Neuronal stem cell (in vitro differentiated cells): Measurements from ENCODE around the gene KLK14. TPM values are rescaled to one million over a fixed set of nuclear protein-coding genes. Genes with fewer than 3 reads are reported as not detected.

ENCODE experiments used
- DNase-seq: peaks from one replicate; pipeline ENCODE4 v3.0.0-alpha.2; 2013; ENCODE audit warnings: low spot score
- H2AFZ ChIP-seq: one replicate; pipeline ENCODE4 v1.6.1; 2013; ENCODE audit warnings: mild to moderate bottlenecking, low read length, inconsistent platforms
- H2AK5ac ChIP-seq: 2 replicates; pipeline ENCODE4 v1.6.1; 2013; ENCODE audit warnings: low read depth, mild to moderate bottlenecking, inconsistent platforms, low read length, moderate library complexity, mixed read lengths
- H2BK120ac ChIP-seq: 2 replicates; pipeline ENCODE4 v1.6.1; 2013; ENCODE audit warnings: low read depth, mild to moderate bottlenecking, inconsistent platforms, low read length, moderate library complexity, mixed read lengths
- H2BK12ac ChIP-seq: one replicate; pipeline ENCODE4 v1.6.1; 2013; ENCODE audit warnings: low read length, inconsistent platforms
- H2BK15ac ChIP-seq: 2 replicates; pipeline ENCODE4 v1.6.1; 2013; ENCODE audit warnings: mild to moderate bottlenecking, low read length, inconsistent platforms, mixed read lengths
- H2BK5ac ChIP-seq: one replicate; pipeline ENCODE4 v1.6.1; 2013; ENCODE audit warnings: inconsistent platforms, mild to moderate bottlenecking, low read length, moderate library complexity
- H3K14ac ChIP-seq: one replicate; pipeline ENCODE4 v1.6.1; 2013; ENCODE audit warnings: low read length, inconsistent platforms
- H3K18ac ChIP-seq: 2 replicates; pipeline ENCODE4 v1.6.1; 2013; ENCODE audit warnings: low read length, inconsistent platforms
- H3K23ac ChIP-seq: 2 replicates; pipeline ENCODE4 v1.6.1; 2013; ENCODE audit warnings: low read depth, mild to moderate bottlenecking, mixed read lengths, low read length, inconsistent platforms; ENCODE audit not compliant: poor library complexity
- H3K27ac ChIP-seq: replicated peaks from 3 replicates; pipeline ENCODE4 v1.5.1; 2013; ENCODE audit warnings: low read length, inconsistent platforms
- H3K27me3 ChIP-seq, 3 experiments: 2 replicates each; pipeline ENCODE4 v1.6.1; 2013; ENCODE audit warnings: low read length in 3 of 3, mild to moderate bottlenecking in 2 of 3, inconsistent platforms in 1 of 3, low read depth in 1 of 3, mixed read lengths in 1 of 3, moderate library complexity in 1 of 3; ENCODE audit not compliant: control insufficient read depth in 3 of 3, insufficient read depth in 3 of 3
- H3K36me3 ChIP-seq, 2 donors: replicated peaks in 1 of 2; 2 replicates each; pipeline ENCODE4 v1.6.1; 2013; ENCODE audit warnings: low read length in 2 of 2; ENCODE audit not compliant: control insufficient read depth in 2 of 2, insufficient read depth in 2 of 2
- H3K4ac ChIP-seq: 2 replicates; pipeline ENCODE4 v1.6.1; 2013; ENCODE audit warnings: inconsistent platforms, mild to moderate bottlenecking, low read length, moderate library complexity
- H3K4me1 ChIP-seq, 2 donors: 1 replicate in 1 of 2; 2 replicates in 1 of 2; pipeline ENCODE4 v1.6.1; 2013; ENCODE audit warnings: low read length in 2 of 2, low read depth in 1 of 2; ENCODE audit not compliant: control insufficient read depth in 2 of 2, insufficient read depth in 1 of 2
- H3K4me2 ChIP-seq: one replicate; pipeline ENCODE4 v1.6.1; 2013; ENCODE audit warnings: mild to moderate bottlenecking, low read length, inconsistent platforms; ENCODE audit not compliant: insufficient read depth, poor library complexity, severe bottlenecking
- H3K4me3 ChIP-seq, 2 donors: 2 replicates each; pipeline ENCODE4 v1.5.1; 2013; ENCODE audit warnings: low read length in 2 of 2, mild to moderate bottlenecking in 2 of 2, inconsistent platforms in 1 of 2, moderate library complexity in 1 of 2
- H3K79me1 ChIP-seq: one replicate; pipeline ENCODE4 v1.6.1; 2013; ENCODE audit warnings: low read depth, mild to moderate bottlenecking, inconsistent platforms, low read length, moderate library complexity
- H3K9ac ChIP-seq: one replicate; pipeline ENCODE4 v1.6.1; 2013; ENCODE audit warnings: mild to moderate bottlenecking, low read depth, low read length, inconsistent platforms; ENCODE audit not compliant: poor library complexity
- H3K9me3 ChIP-seq, 2 donors: replicated peaks in 1 of 2; 2 replicates each; pipeline versions ENCODE3 to v1.6.1; 2013; ENCODE audit warnings: low read length in 2 of 2, mild to moderate bottlenecking in 2 of 2, inconsistent platforms in 1 of 2, low read depth in 1 of 2, mixed read lengths in 1 of 2, moderate library complexity in 1 of 2; ENCODE audit not compliant: control insufficient read depth in 2 of 2, insufficient read depth in 1 of 2
- H4K8ac ChIP-seq: one replicate; pipeline ENCODE4 v1.6.1; 2013; ENCODE audit warnings: low read depth, mild to moderate bottlenecking, inconsistent platforms, low read length, moderate library complexity
- H4K91ac ChIP-seq: one replicate; pipeline ENCODE4 v1.6.1; 2013; ENCODE audit warnings: low read length, low read depth, mild to moderate bottlenecking, inconsistent platforms; ENCODE audit not compliant: poor library complexity
- WGBS, 2 donors: extraction: QIAGEN DNeasy Blood & Tissue Kit; methylation state at CpG; one replicate each; pipeline ENCODE4 v1.1.7; 2013; ENCODE audit warnings: missing lambda C conversion rate in 2 of 2, mixed read lengths in 1 of 2; ENCODE audit not compliant: insufficient read length in 2 of 2, insufficient replicate concordance in 1 of 2; ENCODE audit errors: extremely low coverage in 2 of 2; 5-methylcytosine and 5-hydroxymethylcytosine counted together
- polyA plus RNA-seq, 2 experiments: library from polyadenylated mRNA; stranded (reverse); fragments of 200-250 nt; gene quantifications; one replicate each; pipeline ENCODE4 v1.2.3, GENCODE V29; 2013

KLK14 gene
- 0.11 TPM for polyA plus RNA-seq (2013, experiment 1 of 2)
- polyA plus RNA-seq (2013, experiment 2 of 2): 0.25 TPM

GRCh38 chr19:51082611-51083010 is at the start of gene KLK14:
Gene KLK14, minus strand, starts transcription at chr19:51082887. Its CDS starts 273 bp downstream, at chr19:51082614.
- DNase-seq: no peak
- Histone ChIP-seq H2BK12ac (no peak within 1 kb of the TSS), H3K18ac (no peak within 1 kb of the TSS), H3K9ac (no peak within 1 kb of the TSS), H3K14ac (no peak within 1 kb of the TSS), H2BK5ac (no peak within 1 kb of the TSS), H3K27me3 (peaks cover 0 to 36% (median 0%) of the 10 kb centered on the region in 3 experiments), H3K23ac (no peak within 1 kb of the TSS), H2AK5ac (peak within 1 kb of the TSS; percentile 7), H3K4me2 (no peak within 1 kb of the TSS), H2BK15ac (no peak within 1 kb of the TSS), H3K36me3 (no peaks in the 10 kb centered on the region), H3K79me1 (peaks cover 1% of the 10 kb centered on the region), H3K4ac (no peak within 1 kb of the TSS), H3K27ac (no peak within 1 kb of the TSS), H2AFZ (no peak within 1 kb of the TSS), H4K91ac (no peak within 1 kb of the TSS), H3K9me3 (no peaks in the 10 kb centered on the region), H3K4me1 (no peaks in the 10 kb centered on the region), H2BK120ac (no peak within 1 kb of the TSS), H4K8ac (no peak within 1 kb of the TSS), H3K4me3 (no peak within 1 kb of the TSS)
- WGBS, 2 donors: no CpG with 5 or more reads among the region's 7 CpGs

- no peak overlapping the region for H3K23ac ChIP-seq
- H2BK12ac ChIP-seq: no peak overlapping the region
- no peaks in the 10 kb centered on the region for H3K9me3 ChIP-seq
- no peak overlapping the region for H4K8ac ChIP-seq
- H3K9ac ChIP-seq: no peak overlapping the region
- no peak overlapping the region for H4K91ac ChIP-seq
- peaks cover 0 to 4% of the 10 kb centered on the region in 2 donors for H3K4me1 ChIP-seq
- no peak for DNase-seq
- no peak overlapping the region for H3K4me2 ChIP-seq
- no peak overlapping the region for H3K14ac ChIP-seq
- no peaks in the 10 kb centered on the region for H3K36me3 ChIP-seq
- no peak overlapping the region for H2BK5ac ChIP-seq
- no peak overlapping the region for H3K4ac ChIP-seq
- H3K27me3 ChIP-seq: peaks cover 0 to 19% (median 0%) of the 10 kb centered on the region in 3 experiments
- no peak overlapping the region for H3K18ac ChIP-seq
- no peak overlapping the region for H2BK120ac ChIP-seq
- WGBS, 2 donors: no CpG with 5 or more reads among the region's 24 CpGs
- no peak overlapping the region for H3K4me3 ChIP-seq
- no peak overlapping the region for H3K27ac ChIP-seq
- no peak overlapping the region for H2AK5ac ChIP-seq
- no peaks in the 10 kb centered on the region for H3K79me1 ChIP-seq
- H2BK15ac ChIP-seq: no peak overlapping the region
- H2AFZ ChIP-seq: peak overlapping the region; percentile 36
Observed at GRCh38 chr19:51131780-51132680, 49.3 kb upstream of the KLK14 start.

- no peak overlapping the region for H3K18ac ChIP-seq
- no peak overlapping the region for H4K91ac ChIP-seq
- H3K4me1 ChIP-seq: peaks cover 0 to 4% of the 10 kb centered on the region in 2 donors
- H3K36me3 ChIP-seq: no peaks in the 10 kb centered on the region
- H3K4me3 ChIP-seq: no peak overlapping the region
- no peak overlapping the region for H3K4ac ChIP-seq
- no peak overlapping the region for H3K4me2 ChIP-seq
- H2BK120ac ChIP-seq: no peak overlapping the region
- H3K23ac ChIP-seq: no peak overlapping the region
- H3K14ac ChIP-seq: no peak overlapping the region
- no peak for DNase-seq
- H2BK5ac ChIP-seq: no peak overlapping the region
- no peaks in the 10 kb centered on the region for H3K79me1 ChIP-seq
- no peak overlapping the region for H4K8ac ChIP-seq
- peaks cover 0 to 20% (median 0%) of the 10 kb centered on the region in 3 experiments for H3K27me3 ChIP-seq
- H2BK15ac ChIP-seq: no peak overlapping the region
- no peak overlapping the region for H2AFZ ChIP-seq
- no peak overlapping the region for H2BK12ac ChIP-seq
- no peak overlapping the region for H3K27ac ChIP-seq
- H3K9ac ChIP-seq: no peak overlapping the region
- H3K9me3 ChIP-seq: no peaks in the 10 kb centered on the region
- no CpG with 5 or more reads among the region's 8 CpGs for WGBS, 2 donors
- no peak overlapping the region for H2AK5ac ChIP-seq
Observed at GRCh38 chr19:51129716-51130115, 47.0 kb upstream of the KLK14 start.

- Histone ChIP-seq H3K9ac (no peak overlapping the region), H3K18ac (no peak overlapping the region), H3K4me3 (no peak overlapping the region), H3K36me3 (no peaks in the 10 kb centered on the region), H4K91ac (no peak overlapping the region), H3K4ac (no peak overlapping the region), H3K27me3 (peaks cover 0 to 20% (median 0%) of the 10 kb centered on the region in 3 experiments), H3K4me2 (no peak overlapping the region), H2BK5ac (no peak overlapping the region), H3K79me1 (no peaks in the 10 kb centered on the region), H3K14ac (no peak overlapping the region), H2AFZ (no peak overlapping the region), H3K4me1 (peaks cover 0 to 4% of the 10 kb centered on the region in 2 donors), H3K23ac (no peak overlapping the region), H3K9me3 (no peaks in the 10 kb centered on the region), H4K8ac (no peak overlapping the region), H2BK12ac (no peak overlapping the region), H2BK15ac (no peak overlapping the region), H2AK5ac (no peak overlapping the region), H2BK120ac (no peak overlapping the region), H3K27ac (no peak overlapping the region)
- DNase-seq: no peak
- no CpG with 5 or more reads among the region's 7 CpGs for WGBS, 2 donors
Observed at GRCh38 chr19:51128227-51128626, 45.5 kb upstream of the KLK14 start.
